Fibroblast of the aortic adventitia (primary cell): ENCODE measurements around the gene ASS1. TPM values are rescaled to one million over a fixed set of nuclear protein-coding genes. Genes with fewer than 3 reads are reported as not detected.
A peak's percentile ranks its signal among the peaks of the same experiment; 100 is the strongest.

Source experiments
- DNase-seq: peaks from one replicate; pipeline ENCODE4 v3.0.0-alpha.2; 2010; ENCODE audit warnings: low read depth
- H3K4me3 ChIP-seq: 2 replicates; pipeline ENCODE4 v1.5.1; 2011; ENCODE audit warnings: low read depth, mild to moderate bottlenecking, control low read depth, low read length, moderate library complexity
- small RNA-seq: library from RNA; depleted of rRNA; stranded (forward); fragments of <200 nt; gene quantifications from one replicate; pipeline ENCODE3, GENCODE V24; 2012
- total RNA-seq: library from RNA; depleted of rRNA; stranded (reverse); fragments of >200 nt; gene quantifications from 2 replicates; pipeline ENCODE4 v1.2.3, GENCODE V29; 2012; ENCODE audit warnings: low replicate concordance
- TF ChIP-seq, protein P1 (sequence below): IDR thresholded peaks from 2 replicates; pipeline ENCODE4 v1.5.1; 2011; ENCODE audit warnings: mild to moderate bottlenecking, low read length, control low read depth, inconsistent platforms; ENCODE audit not compliant: insufficient read depth

ASS1 gene
- total RNA-seq, 1 donor, result 73.1 TPM

DNA sequence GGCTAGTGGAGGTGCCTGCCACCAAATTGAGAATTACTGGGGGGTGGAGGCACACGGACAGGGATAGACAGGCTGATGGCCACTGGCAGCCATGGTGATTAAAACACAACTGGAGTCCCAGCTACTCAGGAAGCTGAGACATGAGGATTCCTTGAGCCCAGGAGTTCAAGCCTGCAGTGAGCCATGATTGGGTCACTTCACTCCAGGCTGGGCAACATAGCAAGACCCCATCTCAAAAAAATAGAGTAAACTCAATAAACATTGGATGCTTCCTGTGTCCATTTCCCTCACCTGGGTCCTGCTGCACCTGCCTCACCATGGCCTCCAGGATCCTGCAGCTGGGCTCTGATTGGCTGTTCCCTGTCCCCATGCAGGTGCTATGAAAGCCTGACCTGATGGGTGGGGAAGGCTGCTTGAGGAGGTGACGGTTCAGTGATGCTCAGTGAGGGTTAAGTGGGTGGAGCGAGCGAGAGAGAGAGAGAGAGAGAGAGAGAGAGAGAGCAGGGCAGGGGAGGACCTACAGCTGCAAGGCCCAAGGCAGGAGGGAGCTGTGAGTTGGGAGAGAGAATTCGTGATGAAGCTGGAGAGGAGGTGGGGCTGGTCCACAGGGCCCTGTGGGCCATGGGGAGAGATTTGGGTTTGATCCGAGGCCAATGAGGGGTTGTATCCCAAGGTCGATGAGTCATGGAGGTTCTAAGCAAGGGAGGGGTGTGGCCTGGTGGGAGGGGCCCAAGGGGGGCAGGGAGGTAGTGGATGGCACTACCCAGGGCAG is 97.9 kb downstream of the ASS1 start:
- TF ChIP-seq, protein P1, sequence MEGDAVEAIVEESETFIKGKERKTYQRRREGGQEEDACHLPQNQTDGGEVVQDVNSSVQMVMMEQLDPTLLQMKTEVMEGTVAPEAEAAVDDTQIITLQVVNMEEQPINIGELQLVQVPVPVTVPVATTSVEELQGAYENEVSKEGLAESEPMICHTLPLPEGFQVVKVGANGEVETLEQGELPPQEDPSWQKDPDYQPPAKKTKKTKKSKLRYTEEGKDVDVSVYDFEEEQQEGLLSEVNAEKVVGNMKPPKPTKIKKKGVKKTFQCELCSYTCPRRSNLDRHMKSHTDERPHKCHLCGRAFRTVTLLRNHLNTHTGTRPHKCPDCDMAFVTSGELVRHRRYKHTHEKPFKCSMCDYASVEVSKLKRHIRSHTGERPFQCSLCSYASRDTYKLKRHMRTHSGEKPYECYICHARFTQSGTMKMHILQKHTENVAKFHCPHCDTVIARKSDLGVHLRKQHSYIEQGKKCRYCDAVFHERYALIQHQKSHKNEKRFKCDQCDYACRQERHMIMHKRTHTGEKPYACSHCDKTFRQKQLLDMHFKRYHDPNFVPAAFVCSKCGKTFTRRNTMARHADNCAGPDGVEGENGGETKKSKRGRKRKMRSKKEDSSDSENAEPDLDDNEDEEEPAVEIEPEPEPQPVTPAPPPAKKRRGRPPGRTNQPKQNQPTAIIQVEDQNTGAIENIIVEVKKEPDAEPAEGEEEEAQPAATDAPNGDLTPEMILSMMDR, result no peak
- peak; percentile 45 for DNase-seq
- H3K4me3 ChIP-seq, result no peak overlapping the region

DNA sequence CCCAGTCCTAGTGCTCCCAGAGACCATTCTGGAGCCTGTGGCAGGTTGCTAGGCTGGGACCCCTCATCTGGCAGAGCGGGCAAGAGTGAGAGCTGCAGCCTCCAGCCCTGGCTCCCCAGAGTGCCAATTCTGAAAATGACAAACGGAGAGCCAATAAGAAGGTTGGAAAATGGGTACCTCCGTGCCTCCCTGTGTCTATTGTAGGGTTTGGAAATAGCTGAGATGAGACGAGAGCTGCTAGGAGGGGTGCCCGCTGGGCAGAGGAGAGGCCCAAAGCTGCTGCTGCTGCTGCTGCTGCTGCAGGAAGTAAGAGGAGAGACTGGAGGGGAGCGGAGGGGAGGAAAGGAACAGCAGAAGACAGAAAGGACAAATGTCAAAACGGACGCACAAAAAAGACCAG is 98.6 kb downstream of the ASS1 start:
- TF ChIP-seq, protein P1, result no peak
- no peak for DNase-seq
- H3K4me3 ChIP-seq, result no peak overlapping the region

GRCh38 chr9:130543859-130544258 is 99.1 kb downstream of the ASS1 start:
- DNase-seq, result no peak
- TF ChIP-seq, protein P1, result no peak
- H3K4me3 ChIP-seq, result no peak overlapping the region

DNA sequence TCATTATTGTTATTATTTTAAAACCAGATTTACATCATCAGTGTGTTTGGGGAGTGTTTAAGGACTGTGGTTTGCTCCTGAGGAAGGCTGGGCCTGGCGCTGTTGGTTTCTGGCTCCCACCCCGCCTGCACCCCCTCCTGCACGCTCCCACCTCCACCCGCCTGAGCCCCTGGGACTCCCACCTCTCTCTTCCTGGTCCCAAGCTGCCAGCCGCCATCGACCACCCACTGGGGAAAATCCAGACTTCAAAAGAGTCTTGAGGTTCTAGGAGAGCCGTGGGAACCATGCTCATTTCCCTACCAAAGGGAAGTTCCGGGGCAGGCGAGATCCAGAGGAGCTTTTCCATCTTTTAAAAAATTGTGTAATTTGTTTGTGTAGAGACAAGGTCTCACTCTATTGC is 99.6 kb downstream of the ASS1 start:
- TF ChIP-seq, protein P1, result no peak
- no peak for DNase-seq
- no peak overlapping the region for H3K4me3 ChIP-seq

DNA sequence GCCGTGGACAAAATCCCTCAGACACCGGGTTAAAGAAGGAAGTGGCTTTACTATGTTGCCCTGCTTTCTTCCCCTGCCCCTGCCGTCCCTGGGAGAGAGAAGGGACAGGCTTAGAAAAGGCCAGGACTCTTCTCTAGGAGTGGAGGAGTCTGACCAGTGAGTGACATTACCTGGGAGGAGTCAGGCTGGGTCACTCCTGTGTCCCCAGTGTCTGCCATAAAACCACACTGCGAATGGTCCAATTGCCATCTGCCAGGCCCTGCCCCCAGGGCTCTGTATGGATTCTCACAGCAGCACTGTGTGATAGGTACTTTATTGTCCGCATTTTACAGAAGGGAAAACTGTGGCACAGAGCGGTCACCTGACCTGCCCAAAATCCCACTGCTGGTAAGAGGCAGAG is 103.3 kb downstream of the ASS1 start:
- no peak overlapping the region for H3K4me3 ChIP-seq
- DNase-seq, result no peak
- TF ChIP-seq, protein P1, result no peak

- TF ChIP-seq, protein P1, result no peak
- DNase-seq, result no peak
- no peak overlapping the region for H3K4me3 ChIP-seq
Measured at GRCh38 chr9:130549093-130549735, 104.5 kb downstream of the ASS1 start.

Small RNAs within 50 kb of the gene (small RNA-seq; reads per million reads assigned to genes)
- gene RN7SL665P, result not detected

Other genes starting within 250 kb of the ASS1 start
- gene HMCN2, start 179.2 kb upstream of the ASS1 start, total RNA-seq, result not detected in 2 replicates
- 29.3 and 37.6 TPM in 2 replicates for gene FUBP3, start 134.6 kb downstream of the ASS1 start, total RNA-seq
- gene PRDM12, start 219.6 kb downstream of the ASS1 start, total RNA-seq, result not detected in 2 replicates
- gene EXOSC2, start 248.8 kb downstream of the ASS1 start, total RNA-seq, result 28.2 and 31.5 TPM in 2 replicates